ENCODE results near the gene CAPZB.

The CAPZB gene

DNA sequence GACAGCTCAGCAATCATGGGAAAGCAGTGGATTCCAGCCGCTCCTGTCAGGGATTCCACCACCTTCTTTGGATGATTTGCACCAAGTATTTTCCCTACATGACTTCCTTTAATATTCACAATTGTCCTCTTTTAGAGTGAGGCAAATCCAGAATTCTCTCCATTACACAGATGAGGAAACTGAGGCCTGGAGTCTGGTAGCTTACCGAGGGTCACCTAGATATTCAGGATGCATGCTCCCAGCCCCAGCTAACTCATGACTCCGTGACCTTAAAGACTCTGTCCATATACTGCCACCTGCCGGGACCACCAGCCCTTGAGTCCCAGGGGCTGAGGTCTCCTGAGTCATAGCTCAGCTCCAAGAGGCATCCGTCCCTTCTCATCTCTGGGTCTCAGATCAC, 80.6 kb downstream of the CAPZB start:
- DNase-seq, result no peak

DNA sequence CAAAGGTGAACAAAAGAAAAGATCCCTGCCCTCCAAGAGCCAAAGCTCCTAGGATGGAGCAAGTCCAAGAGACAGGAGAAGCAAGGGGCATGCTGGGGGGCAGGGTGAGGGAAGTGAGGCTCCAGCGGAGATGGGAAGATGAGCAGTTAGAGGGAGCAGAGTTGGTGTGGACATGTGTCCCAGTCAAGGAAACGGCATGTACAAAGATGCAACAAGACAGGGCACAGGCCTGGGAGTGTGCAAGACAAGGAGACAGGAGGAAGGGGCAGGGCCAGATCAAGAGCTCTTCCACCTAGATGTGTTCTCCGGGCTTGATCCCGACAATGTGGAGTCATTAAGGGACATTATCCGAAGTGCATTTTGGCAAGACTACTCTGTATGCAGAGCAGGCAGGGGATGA, 82.1 kb downstream of the CAPZB start:
- no peak for DNase-seq

DNA sequence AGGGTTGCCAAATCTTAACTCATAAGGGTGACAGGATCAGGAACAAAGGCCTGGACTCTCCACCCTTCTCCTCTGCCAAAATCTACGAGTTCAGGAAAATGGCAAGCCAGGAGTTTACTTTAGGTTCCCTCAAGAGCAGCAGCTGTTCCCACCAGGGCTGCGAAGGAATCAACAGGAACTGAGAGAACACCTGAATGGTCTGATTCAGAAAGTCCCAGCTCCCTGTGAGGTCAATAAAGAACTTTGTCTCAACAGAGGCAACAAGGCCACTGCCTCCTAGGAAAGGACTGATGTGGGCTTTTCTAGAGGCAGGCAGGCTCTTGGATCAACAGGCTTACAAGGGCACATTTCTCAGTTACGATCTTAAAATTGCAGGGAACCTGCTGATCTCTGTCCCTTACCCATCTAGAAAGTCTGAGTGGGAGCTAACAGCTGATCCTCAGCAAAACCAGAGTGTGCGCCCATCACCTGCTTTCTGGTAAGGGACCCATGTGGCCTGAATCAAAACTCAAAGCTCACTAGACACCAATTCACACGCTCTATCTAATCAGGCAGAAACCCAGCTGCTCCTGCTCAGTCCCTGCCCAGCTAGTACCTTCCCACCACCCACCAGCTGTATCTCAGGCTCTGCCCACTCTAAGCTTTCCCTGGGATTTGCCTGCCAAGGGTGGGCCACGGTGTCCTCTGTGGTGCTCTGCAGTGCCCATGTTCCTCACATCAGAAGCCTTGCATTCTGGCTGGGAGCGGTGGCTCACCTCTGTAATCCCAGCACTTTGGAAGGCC, 83.1 kb downstream of the CAPZB start:
- DNase-seq, result peak; percentile 46

DNA sequence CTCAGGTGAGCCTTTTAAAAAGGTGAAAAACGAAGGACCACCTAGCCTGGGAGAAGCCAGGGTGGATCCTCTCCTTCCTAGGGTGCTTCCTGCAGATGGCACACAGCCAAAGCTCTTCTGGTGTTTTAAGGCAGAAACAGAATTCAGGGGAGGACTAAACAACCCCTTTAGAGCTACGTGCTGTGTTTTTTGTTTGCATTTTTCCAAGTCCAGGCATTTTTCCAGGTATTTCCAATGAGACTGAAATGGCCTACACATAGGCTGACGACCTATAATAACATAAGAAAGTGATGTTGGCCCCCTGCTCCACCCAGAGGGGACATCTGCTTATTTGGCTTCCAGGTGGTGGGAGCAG, 83.8 kb downstream of the CAPZB start:
- DNase-seq, result no peak

DNA sequence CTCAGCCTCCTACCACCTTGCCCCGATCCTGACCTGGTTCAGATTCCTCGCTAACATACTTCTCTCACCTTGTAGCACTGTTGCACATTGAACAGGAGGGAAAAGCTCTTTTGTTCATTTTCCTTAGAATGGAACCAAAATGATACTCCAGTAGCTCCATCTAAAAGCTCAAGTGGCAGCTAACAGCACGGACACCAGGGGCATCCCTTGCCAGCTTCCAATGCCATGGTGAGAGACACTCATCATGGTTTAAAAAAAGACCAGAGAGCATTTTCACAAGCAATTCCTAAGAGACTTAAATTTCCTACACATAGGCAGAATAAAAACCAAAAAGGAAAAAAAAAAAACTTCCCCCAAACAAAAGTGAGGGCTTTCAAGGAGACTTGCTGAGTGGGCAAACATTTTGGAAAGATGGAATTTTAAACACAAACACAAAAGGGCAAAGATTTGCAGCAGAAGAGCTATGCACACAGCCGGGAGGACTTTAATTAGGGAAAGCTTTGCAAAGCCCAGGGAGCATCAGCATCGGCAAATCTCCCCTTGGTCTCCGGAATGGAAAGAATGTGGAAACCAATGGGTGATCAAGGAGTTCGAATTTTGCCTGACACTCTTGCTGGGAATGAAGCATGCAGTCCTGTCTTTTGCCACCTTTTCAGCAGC, 84.3 kb downstream of the CAPZB start:
- DNase-seq, result no peak

DNA sequence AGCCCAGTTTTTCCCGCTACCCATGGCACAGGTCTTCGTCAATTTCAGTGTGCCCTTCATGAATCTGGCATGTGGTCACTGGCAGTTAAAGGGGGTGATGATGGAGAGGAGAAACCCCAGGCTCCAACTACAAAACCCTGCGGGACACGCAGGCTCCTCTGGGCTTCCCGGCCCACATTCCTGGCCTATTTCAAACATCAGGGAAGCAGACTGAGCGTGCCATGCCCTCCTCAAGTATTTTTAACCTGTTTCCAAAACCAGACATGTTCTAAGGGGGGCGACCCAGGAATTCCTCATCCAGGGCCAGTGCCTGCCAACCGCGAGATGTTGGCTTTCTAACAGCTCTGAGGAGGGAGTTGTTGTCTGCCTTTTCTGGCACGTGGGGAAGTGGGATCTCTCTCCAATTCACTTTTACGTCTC, 85.1 kb downstream of the CAPZB start:
- DNase-seq, result no peak

DNA sequence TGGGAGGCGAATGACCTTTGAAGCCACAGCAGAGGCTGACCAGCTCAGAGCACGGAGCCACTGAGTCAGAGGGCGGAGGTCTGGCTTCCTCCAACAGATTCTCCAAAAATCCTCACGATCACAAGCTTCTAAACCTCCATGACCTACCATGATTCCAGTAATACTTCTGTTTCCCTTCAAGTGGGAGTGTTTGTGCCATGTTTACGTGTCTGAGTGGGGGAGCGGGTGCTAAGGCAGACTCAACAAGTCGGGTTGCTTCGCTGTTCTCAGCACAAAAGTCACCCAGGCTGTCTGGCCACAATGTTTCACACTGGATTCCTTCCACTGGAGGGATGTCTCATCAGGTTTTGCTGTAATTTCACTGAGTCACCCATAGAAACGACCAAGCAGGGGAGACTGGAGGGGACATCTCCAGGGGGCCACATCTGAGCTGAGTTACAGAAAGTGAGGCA, 87.0 kb downstream of the CAPZB start:
- no peak for DNase-seq

DNA sequence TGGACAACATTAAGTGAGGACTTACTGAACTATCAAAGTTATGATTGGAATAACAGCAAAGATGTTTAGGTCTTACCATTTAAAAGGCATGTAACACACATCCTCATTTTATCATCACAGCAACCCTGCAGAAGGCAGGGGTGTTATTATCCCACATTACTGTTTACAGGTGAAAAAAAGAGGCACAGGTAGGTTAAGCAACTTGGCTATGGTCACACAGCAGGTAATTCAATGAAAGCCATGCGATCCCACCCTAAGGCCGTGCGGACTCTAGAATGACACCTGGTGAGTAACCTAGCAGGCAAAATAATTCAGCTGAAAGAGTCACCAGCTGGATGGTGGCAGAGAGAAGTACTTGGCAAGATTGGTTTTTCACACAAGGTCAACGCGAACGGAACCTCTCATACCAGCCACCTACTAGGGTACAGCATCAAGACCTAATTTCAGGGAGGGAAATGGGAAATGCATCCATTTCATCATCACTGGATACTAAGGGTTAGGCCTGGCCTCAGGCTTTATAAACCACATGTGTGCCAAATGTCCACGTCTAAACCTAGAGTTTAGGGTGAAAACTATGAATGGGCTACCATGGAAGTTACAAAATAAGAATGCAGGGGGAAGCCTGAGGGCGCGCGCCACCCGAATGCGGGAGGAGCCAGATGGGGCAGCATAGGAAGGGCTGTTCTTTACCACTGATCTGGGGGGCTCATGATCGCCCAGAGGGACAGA, 88.0 kb downstream of the CAPZB start:
- DNase-seq, result no peak

DNA sequence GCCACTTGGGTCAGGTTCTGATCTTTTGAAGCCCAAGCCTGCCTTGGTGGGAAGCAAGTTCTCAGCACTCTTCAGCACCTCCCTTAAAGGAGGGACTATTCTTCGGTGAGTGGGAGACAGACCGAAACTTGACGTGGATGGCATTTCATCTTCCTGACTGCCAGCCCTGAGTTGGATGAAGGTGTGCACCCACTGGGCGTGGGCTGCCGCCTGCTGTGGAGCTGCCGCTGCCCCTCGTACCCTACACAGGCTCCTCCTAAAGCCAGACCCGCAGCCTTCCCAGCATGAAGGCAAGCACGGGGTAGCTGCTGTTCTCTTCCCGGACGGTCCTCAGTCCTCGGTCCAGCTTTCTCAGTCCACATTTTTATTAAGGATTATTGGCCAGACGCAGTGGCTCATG, 89.1 kb downstream of the CAPZB start:
- no peak for DNase-seq

DNA sequence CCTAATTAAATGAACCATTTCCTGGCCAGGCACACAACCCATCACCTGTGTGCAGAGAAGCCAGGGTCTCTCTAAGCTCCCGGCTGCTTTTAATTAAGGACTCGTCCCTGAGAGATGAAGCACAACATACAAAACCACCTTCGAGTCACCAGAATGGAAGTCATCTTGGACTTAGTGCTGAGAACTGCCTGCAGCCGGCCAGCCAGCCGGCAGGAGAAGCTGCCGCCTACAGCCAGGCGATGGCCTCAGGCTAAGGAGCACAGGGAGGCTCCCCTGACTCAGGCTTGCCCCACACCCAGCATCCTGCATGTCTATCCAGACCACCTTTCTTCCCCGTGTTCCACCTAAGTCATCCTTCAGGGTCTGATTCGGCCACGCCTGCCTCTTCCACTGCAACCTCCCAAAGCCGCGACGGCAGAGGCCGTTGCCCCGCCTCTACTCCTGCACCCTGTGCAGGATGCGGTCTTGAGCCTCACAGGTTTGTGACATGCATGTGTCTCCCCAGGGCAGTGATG, 89.6 kb downstream of the CAPZB start:
- DNase-seq, result no peak

DNA sequence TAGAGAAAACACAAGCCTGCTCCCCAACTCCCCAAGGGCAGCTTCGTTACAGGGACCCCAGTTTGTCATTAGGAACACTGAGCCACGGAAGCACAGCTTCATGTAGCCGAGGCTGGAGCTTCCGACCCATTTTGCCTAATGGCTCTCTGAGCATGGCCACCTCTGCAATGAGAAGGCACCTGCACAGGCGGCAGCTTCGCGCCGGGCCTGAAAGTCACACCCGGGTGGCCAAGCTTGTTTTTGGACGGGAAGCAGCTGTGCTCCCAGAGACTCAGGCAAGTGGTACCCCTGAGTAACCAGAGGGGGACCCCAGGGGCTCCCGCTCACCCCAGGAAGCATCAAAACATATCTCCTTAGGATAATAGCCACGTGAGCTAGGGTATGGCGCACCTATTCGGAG, 92.3 kb downstream of the CAPZB start:
- DNase-seq, result no peak

DNA sequence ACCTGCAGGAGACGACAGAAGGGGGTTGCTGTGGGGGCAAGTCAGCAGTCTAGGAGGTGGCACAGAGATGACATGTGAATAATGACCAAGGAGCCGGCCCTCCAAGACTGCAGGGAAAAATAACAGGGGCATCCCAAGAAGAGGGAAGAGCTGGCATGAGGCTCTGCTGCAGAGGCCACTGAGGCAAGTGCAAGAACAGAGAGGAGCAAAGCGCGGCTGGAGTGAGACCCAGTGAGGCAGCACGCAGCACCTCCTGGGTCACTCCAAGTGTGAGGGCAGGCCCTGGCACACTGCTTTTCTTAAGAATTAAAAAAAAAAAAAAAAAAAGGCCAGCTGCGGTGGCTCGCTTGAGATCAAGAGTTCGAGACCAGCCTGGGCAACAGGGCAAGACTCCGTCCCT, 93.1 kb downstream of the CAPZB start:
- DNase-seq, result no peak

DNA sequence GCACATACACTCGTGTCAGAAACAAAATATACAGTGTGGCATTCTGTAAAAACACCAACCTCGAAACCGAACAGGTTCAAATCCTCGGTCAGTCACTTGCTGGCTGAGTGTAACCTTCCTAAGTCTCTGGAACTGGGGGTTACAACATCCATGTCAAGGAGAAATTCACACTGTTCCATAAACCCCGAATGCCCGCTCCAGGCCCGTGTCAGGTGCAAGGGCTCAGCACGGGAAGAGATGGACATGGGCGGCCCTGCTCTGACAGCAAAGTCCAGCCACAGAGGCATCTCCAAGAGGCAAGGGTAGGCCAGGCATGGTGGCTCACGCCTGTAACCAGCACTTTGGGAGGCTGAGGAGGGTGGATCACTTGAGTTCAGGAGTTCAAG, 93.8 kb downstream of the CAPZB start:
- DNase-seq, result no peak

DNA sequence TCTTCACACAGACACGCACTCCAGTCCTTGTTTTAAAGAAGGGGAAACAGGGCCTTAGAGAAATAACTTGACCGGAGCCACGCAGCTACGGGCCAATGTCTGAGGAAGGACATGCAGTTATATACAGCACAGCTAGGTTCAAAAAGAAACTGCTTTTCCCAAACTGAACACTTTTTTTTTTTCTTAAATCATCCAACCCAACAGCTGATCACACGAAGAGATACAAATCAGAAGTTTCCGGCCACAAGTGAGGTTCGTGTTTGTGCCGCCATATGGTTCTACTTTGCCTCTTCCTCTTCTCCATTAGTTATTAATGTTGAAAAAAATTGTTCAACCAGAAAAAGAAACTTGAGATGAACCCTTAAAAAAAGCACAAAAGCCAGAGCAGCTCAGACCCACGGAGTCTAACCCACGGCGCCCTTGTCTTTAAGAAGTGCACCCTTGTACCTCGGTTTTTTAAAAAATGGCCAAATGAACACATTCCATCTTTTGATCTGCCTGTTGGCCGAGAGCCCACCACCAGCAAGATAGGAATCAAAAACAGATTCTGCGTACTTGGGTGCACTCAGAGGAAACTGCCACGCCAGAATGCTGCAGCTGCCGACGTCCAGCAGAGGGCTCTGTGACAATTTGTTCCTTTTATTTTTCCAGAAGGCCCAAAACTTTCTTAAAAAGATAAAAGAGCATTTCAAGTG, 94.3 kb downstream of the CAPZB start:
- peak; percentile 14 for DNase-seq

DNA sequence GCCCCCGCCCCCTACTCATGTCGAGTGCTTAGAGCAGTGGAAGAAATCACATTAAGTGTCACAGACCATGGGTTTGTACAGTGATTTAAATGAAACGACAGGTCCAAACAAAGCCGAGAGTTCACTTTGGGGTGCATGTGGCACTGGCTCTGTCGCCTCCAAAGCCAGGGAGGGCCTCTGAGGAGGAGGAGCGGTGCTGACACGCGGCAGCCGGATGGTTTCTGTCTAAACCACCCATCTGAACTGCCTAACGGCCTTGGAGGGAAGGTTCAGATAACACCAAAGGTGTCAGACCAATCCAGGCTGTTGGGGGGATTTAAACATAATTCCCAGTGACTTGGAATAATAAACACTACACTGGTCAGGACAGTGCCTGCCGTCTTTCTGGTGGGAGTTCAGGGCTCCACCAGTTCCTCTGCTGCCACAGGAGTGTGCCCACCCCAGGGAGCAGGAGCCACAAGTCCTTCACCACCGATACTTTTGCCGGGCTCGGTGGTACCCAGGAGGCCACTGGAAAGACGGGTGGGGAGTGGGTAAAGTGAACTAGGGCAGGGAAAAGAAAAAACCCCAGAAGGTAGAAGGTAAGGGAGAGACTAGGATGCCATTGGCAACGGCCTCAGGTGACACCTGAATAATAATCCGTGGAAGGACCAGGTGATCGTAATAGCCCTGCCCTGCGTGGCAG, 95.0 kb downstream of the CAPZB start:
- DNase-seq, result no peak

DNA sequence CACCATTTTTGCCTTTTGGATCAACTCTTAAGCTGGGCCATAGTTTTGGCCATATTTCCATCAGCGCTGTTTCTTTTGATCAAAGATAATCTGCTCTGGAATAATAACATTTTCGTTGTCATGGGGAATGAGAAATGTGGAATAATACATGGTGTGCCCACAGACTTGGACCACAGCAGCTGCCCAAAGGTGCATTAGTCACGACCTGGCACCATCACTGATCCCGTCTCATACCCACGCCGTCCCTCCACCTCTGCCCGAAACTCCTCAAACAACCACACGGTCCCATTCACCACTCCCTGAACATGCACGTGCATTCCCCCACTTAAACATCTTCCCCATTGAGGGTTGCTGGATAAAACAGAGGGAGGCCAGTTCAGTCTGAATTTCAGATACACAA, 96.4 kb downstream of the CAPZB start:
- DNase-seq, result no peak

DNA sequence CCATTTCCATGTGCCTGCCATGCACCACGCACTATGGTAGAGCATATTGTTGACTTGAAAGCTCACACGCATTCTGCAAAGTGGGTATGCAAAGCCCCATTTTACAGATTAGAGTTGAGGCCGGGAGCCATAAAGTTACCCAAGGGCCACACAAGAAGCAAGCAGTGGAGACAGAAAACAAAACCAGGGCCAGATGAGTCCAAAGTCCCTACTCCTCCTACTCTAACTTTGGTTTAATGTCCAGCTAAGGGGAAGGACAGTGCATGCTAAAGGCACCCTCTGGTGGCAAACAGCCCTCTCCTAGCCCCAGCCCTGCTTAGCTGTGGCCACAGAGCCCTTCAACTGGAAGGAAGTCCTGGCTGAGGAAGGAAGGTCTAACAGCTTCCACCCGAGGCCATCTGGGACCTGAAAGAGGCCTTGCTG, 98.3 kb downstream of the CAPZB start:
- DNase-seq, result no peak

DNA sequence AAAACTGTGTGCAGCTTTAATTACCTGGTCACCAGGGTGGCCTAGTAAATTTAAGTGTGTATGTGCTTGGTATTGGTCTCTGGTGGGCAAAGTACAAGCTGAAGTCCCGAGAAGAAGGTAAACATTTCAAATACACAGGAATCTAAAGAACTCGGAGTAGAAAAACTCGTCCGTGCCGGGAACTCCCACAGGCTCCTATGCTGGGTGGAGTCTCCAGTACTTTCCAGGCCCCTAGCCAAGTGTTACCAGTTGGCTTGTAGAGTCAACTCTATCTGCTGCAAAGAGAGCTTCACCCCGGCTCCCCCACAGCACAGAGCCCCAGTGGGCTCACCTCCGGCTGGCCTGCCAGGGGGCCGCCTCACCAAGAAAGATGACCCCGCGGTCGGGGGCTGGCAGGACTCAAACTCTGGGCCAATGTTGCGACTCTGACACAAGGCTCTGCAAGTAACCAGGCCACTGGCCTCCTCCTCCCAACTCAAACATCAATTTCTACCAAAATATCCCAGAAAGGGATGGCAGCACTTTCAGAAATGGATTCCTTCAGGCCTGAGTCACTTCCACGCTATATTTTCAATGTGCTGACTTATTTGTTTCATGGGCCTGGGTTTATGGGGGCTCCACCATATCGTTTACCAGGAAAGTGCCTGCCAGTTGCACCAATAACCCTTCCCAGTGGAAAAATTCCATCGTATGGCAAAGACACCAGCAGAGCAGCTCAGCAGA, 99.3 kb downstream of the CAPZB start:
- no peak for DNase-seq

DNA sequence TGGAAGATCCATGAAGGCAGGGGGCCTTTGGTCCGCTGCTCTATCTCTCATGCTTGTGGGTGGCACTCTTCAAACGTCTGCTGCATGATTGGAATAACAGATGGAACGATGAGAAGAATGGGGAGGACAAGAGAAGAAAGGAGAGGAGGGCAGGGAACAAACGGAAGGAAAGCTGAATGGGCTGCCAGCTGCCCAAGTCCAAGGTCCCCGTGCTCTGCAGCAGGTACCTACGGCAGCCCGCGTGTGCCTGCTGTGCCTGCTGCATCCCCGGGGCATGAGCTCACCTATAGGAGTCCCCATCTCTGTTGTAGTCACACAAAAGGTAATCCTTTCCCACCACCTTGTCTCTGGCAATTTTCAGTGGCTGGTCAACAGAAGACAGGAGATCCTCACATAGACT, 100.1 kb downstream of the CAPZB start:
- no peak for DNase-seq

DNA sequence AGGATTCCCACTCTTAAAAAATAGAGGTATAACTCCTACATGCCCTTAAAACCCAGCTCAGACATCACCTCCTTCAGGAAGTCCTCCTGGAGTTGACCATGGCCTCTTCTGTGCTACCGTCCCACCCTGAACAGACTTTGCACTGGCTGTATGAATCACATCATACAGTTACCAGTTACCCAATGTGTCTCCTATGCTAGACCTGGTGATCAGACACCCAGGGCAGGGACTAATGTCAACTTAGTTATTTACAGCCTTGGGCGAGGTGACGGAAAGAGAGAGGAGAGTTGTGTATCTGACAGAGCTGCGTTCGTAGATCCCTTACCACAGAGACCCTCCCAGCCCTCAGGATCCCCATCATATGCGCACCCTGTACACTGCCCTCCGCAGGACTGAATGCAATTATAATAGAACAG, 100.6 kb downstream of the CAPZB start:
- DNase-seq, result no peak

DNA sequence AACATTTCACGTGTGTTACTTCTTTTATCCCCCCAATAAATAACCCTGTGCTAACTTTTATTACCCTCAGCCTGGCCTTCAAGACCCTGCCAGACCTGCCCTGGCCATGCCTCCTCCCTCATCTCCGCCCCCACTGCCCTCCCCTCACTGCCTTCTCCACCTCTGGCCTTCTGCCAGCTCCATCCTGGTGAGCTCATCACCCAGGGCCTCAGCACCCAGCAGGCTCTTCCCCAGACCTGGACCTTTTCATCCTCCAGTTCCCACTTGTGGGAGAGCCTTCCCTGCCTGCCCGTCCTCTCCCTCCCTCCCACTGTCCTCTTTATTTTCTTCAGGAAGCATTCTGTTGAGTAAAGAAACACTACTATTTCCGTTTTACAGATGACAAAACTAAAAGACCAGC, 101.2 kb downstream of the CAPZB start:
- no peak for DNase-seq

DNA sequence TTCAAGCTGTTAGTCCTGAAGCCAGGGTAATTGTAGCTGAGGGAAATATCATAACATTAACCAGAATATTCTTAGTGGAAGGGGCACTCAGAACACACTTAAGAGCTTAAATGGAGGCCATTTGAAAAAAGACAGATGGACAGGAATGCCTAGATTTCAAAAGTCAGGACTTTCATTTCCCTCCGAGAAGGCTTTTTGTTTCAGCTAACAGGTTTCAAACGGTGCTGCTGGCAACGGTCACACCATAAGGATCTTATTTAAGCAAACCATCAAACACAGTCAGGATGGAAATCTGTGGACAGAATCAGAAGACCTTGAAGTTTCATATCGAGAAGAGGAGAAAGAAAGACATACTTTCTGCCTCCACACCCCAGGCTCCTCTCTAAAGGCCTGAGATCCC, 103.1 kb downstream of the CAPZB start:
- no peak for DNase-seq

Measured in NCI-H446 treated with DMSO at 0.1 percent for 48 hours (cell line).